Measurements from ENCODE around the gene UBQLNL. TPM values are rescaled to one million over a fixed set of nuclear protein-coding genes. Genes with fewer than 3 reads are reported as not detected.

The UBQLNL gene
- total and polyA plus RNA-seq, 3 experiments from 2014 or later, result not detected

- H3K4me3 Mint-ChIP-seq, result no peak overlapping the region
- peak overlapping the region; percentile 65 for H3K27ac ChIP-seq (ENCODE audit: low read depth, low read length)
- H3K9me3 ChIP-seq (ENCODE audit: low read length), result no peaks in the 10 kb centered on the region
- no peak overlapping the region for H3K4me3 ChIP-seq (ENCODE audit: low read length)
- H3K36me3 ChIP-seq (ENCODE audit: insufficient read depth, low read length), result no peaks in the 10 kb centered on the region
- H3K4me1 Mint-ChIP-seq, result no peaks in the 10 kb centered on the region
- H3K27me3 ChIP-seq (ENCODE audit: insufficient read depth, low read length, poor library complexity, severe bottlenecking), result no peaks in the 10 kb centered on the region
- peaks cover 6 to 18% of the 10 kb centered on the region in 2 donors for H3K27me3 Mint-ChIP-seq
- ChIA-PET CTCF (no interaction called here), POLR2A (no interaction called here)
- DNase-seq, result no peak
- no peaks in the 10 kb centered on the region for H3K36me3 Mint-ChIP-seq
- no peaks in the 10 kb centered on the region for H3K9me3 Mint-ChIP-seq
- H3K4me1 ChIP-seq (ENCODE audit: insufficient read depth, low read length), result no peaks in the 10 kb centered on the region
- H3K27ac Mint-ChIP-seq, result peak overlapping the region in 1 of 8 donors; percentile 28
These were observed 12.0 kb downstream of the UBQLNL start for GRCh38 chr11:5504403-5504921.

- Mint-ChIP-seq H3K27me3 (peaks cover 3 to 10% of the 10 kb centered on the region in 2 donors), H3K27ac (no peak overlapping the region), H3K4me3 (no peak overlapping the region), H3K9me3 (no peaks in the 10 kb centered on the region), H3K36me3 (no peaks in the 10 kb centered on the region), H3K4me1 (no peaks in the 10 kb centered on the region)
- Histone ChIP-seq H3K36me3 (ENCODE audit: insufficient read depth, low read length) (no peaks in the 10 kb centered on the region), H3K9me3 (ENCODE audit: low read length) (no peaks in the 10 kb centered on the region), H3K4me3 (ENCODE audit: low read length) (no peak overlapping the region), H3K27ac (ENCODE audit: low read depth, low read length) (no peak overlapping the region), H3K4me1 (ENCODE audit: insufficient read depth, low read length) (no peaks in the 10 kb centered on the region), H3K27me3 (ENCODE audit: insufficient read depth, low read length, poor library complexity, severe bottlenecking) (no peaks in the 10 kb centered on the region)
- POLR2A ChIA-PET, result no interaction called here
- CTCF ChIA-PET, result no interaction called here
- DNase-seq, result no peak
These were observed 16.1 kb downstream of the UBQLNL start for GRCh38 chr11:5500393-5500801.

- peaks cover 3 to 10% of the 10 kb centered on the region in 2 donors for H3K27me3 Mint-ChIP-seq
- H3K9me3 ChIP-seq (ENCODE audit: low read length), result no peaks in the 10 kb centered on the region
- no peak overlapping the region for H3K4me3 Mint-ChIP-seq
- H3K27ac ChIP-seq (ENCODE audit: low read depth, low read length), result no peak overlapping the region
- H3K4me1 Mint-ChIP-seq, result no peaks in the 10 kb centered on the region
- no peaks in the 10 kb centered on the region for H3K36me3 Mint-ChIP-seq
- no peak for DNase-seq
- no peaks in the 10 kb centered on the region for H3K9me3 Mint-ChIP-seq
- no peak overlapping the region for H3K4me3 ChIP-seq (ENCODE audit: low read length)
- H3K27me3 ChIP-seq (ENCODE audit: insufficient read depth, low read length, poor library complexity, severe bottlenecking), result no peaks in the 10 kb centered on the region
- no peaks in the 10 kb centered on the region for H3K36me3 ChIP-seq (ENCODE audit: insufficient read depth, low read length)
- H3K27ac Mint-ChIP-seq, result no peak overlapping the region
- ChIA-PET CTCF (no interaction called here), POLR2A (no interaction called here)
- no peaks in the 10 kb centered on the region for H3K4me1 ChIP-seq (ENCODE audit: insufficient read depth, low read length)
These were observed 16.8 kb downstream of the UBQLNL start for GRCh38 chr11:5499671-5500070.

GRCh38 chr11:5489576-5490357 lies 26.7 kb downstream of the UBQLNL start:
- H3K9me3 ChIP-seq (ENCODE audit: low read length), result no peaks in the 10 kb centered on the region
- H3K36me3 Mint-ChIP-seq, result no peaks in the 10 kb centered on the region

GRCh38 chr11:5488798-5489399 lies 27.6 kb downstream of the UBQLNL start:
- Histone ChIP-seq H3K4me3 (ENCODE audit: low read length) (no peak overlapping the region), H3K27me3 (ENCODE audit: insufficient read depth, low read length, poor library complexity, severe bottlenecking) (no peaks in the 10 kb centered on the region), H3K36me3 (ENCODE audit: insufficient read depth, low read length) (no peaks in the 10 kb centered on the region), H3K4me1 (ENCODE audit: insufficient read depth, low read length) (no peaks in the 10 kb centered on the region), H3K27ac (ENCODE audit: low read depth, low read length) (no peak overlapping the region), H3K9me3 (ENCODE audit: low read length) (no peaks in the 10 kb centered on the region)
- Mint-ChIP-seq H3K27ac (no peak overlapping the region), H3K27me3 (peaks cover 3% of the 10 kb centered on the region in 2 donors), H3K4me3 (no peak overlapping the region), H3K4me1 (no peaks in the 10 kb centered on the region), H3K36me3 (no peaks in the 10 kb centered on the region), H3K9me3 (peaks cover 0 to under 1% (median 0%) of the 10 kb centered on the region in 5 donors)
- ChIA-PET CTCF (no interaction called here), POLR2A (no interaction called here)
- DNase-seq, result no peak

More at GRCh38 chr11:5489576-5490357, 26.7 kb downstream of the UBQLNL start:
- Mint-ChIP-seq H3K4me3 (no peak overlapping the region), H3K27me3 (peaks cover 3 to 6% of the 10 kb centered on the region in 2 donors), H3K27ac (no peak overlapping the region), H3K4me1 (no peaks in the 10 kb centered on the region), H3K9me3 (no peaks in the 10 kb centered on the region)
- Histone ChIP-seq H3K4me3 (ENCODE audit: low read length) (no peak overlapping the region), H3K4me1 (ENCODE audit: insufficient read depth, low read length) (no peaks in the 10 kb centered on the region), H3K27ac (ENCODE audit: low read depth, low read length) (no peak overlapping the region), H3K27me3 (ENCODE audit: insufficient read depth, low read length, poor library complexity, severe bottlenecking) (no peaks in the 10 kb centered on the region), H3K36me3 (ENCODE audit: insufficient read depth, low read length) (no peaks in the 10 kb centered on the region)
- ChIA-PET CTCF (no interaction called here), POLR2A (no interaction called here)
- no peak for DNase-seq

GRCh38 chr11:5488385-5488784 lies 28.1 kb downstream of the UBQLNL start, which contains the start of gene OR52D1:
Gene OR52D1 (plus strand): TSS chr11:5488685. CDS start chr11:5488707, 22 bp downstream.
- H3K9me3 Mint-ChIP-seq, result peaks cover 0 to 2% (median 0%) of the 10 kb centered on the region in 5 donors
- no peak for DNase-seq
- Histone ChIP-seq H3K27ac (ENCODE audit: low read depth, low read length) (no peak within 1 kb of the TSS), H3K27me3 (ENCODE audit: insufficient read depth, low read length, poor library complexity, severe bottlenecking) (no peaks in the 10 kb centered on the region), H3K4me3 (ENCODE audit: low read length) (no peak within 1 kb of the TSS), H3K9me3 (ENCODE audit: low read length) (no peaks in the 10 kb centered on the region), H3K4me1 (ENCODE audit: insufficient read depth, low read length) (no peaks in the 10 kb centered on the region), H3K36me3 (ENCODE audit: insufficient read depth, low read length) (no peaks in the 10 kb centered on the region)
- ChIA-PET CTCF (no interaction called here), POLR2A (no interaction called here)
- no peaks in the 10 kb centered on the region for H3K36me3 Mint-ChIP-seq
- no peak within 1 kb of the TSS for H3K4me3 Mint-ChIP-seq
- peaks cover 3% of the 10 kb centered on the region in 2 donors for H3K27me3 Mint-ChIP-seq
- no peak within 1 kb of the TSS for H3K27ac Mint-ChIP-seq
- no peaks in the 10 kb centered on the region for H3K4me1 Mint-ChIP-seq

- POLR2A ChIA-PET, result no interaction called here
- no peaks in the 10 kb centered on the region for H3K36me3 Mint-ChIP-seq
- Histone ChIP-seq H3K9me3 (ENCODE audit: low read length) (no peaks in the 10 kb centered on the region), H3K27ac (ENCODE audit: low read depth, low read length) (no peak overlapping the region), H3K4me1 (ENCODE audit: insufficient read depth, low read length) (no peaks in the 10 kb centered on the region), H3K36me3 (ENCODE audit: insufficient read depth, low read length) (no peaks in the 10 kb centered on the region), H3K27me3 (ENCODE audit: insufficient read depth, low read length, poor library complexity, severe bottlenecking) (no peaks in the 10 kb centered on the region), H3K4me3 (ENCODE audit: low read length) (no peak overlapping the region)
- peaks cover 3% of the 10 kb centered on the region in 2 donors for H3K27me3 Mint-ChIP-seq
- CTCF ChIA-PET, result no interaction called here
- DNase-seq, result no peak
- no peak overlapping the region for H3K4me3 Mint-ChIP-seq
- H3K9me3 Mint-ChIP-seq, result peaks cover 0 to 2% (median 0%) of the 10 kb centered on the region in 5 donors
- H3K4me1 Mint-ChIP-seq, result no peaks in the 10 kb centered on the region
- H3K27ac Mint-ChIP-seq, result no peak overlapping the region
These were observed 30.1 kb downstream of the UBQLNL start for GRCh38 chr11:5486421-5486820.

- no peak for DNase-seq
- no peak overlapping the region for H3K4me3 ChIP-seq (ENCODE audit: low read length)
- no peak overlapping the region for H3K4me3 Mint-ChIP-seq
- H3K27ac Mint-ChIP-seq, result no peak overlapping the region
- no peaks in the 10 kb centered on the region for H3K4me1 Mint-ChIP-seq
- H3K27ac ChIP-seq (ENCODE audit: low read depth, low read length), result no peak overlapping the region
- H3K36me3 ChIP-seq (ENCODE audit: insufficient read depth, low read length), result no peaks in the 10 kb centered on the region
- no peaks in the 10 kb centered on the region for H3K4me1 ChIP-seq (ENCODE audit: insufficient read depth, low read length)
- H3K27me3 Mint-ChIP-seq, result peaks cover 0 to 3% of the 10 kb centered on the region in 2 donors
- POLR2A ChIA-PET, result no interaction called here
- peaks cover 0 to 2% (median 0%) of the 10 kb centered on the region in 5 donors for H3K9me3 Mint-ChIP-seq
- no peaks in the 10 kb centered on the region for H3K27me3 ChIP-seq (ENCODE audit: insufficient read depth, low read length, poor library complexity, severe bottlenecking)
- H3K36me3 Mint-ChIP-seq, result no peaks in the 10 kb centered on the region
- H3K9me3 ChIP-seq (ENCODE audit: low read length), result no peaks in the 10 kb centered on the region
- CTCF ChIA-PET, result no interaction called here
These were observed 30.5 kb downstream of the UBQLNL start for GRCh38 chr11:5486003-5486402.
